ENCODE measurements around the gene LSM14B. TPM values are rescaled to one million over a fixed set of nuclear protein-coding genes. Genes with fewer than 3 reads are reported as not detected.

Gene LSM14B
- total RNA-seq, 1 donor from 2014 or later: 36.8 TPM

- TF ChIP-seq CTCF (IDR thresholded peaks at IDR 0.05): no peak
- DNase-seq (no peak), ATAC-seq (no peak)
- Histone ChIP-seq H3K4me3 (no peak overlapping the region), H3K36me3 (peaks cover 49% of the 10 kb centered on the region), H3K27me3 (ENCODE audit: low read depth) (no peaks in the 10 kb centered on the region), H3K4me1 (peaks cover 9% of the 10 kb centered on the region), H3K9me3 (no peaks in the 10 kb centered on the region), H3K27ac (no peak overlapping the region)
- intact Hi-C loops (cut with DNase I): no loop called here
Observed at GRCh38 chr20:62178316-62179161, 56.3 kb downstream of the LSM14B start.

- intact Hi-C loops (cut with DNase I): no loop called here
- no peak for ATAC-seq
- peaks cover 43% of the 10 kb centered on the region for H3K36me3 ChIP-seq
Observed at GRCh38 chr20:62179162-62179504, 56.9 kb downstream of the LSM14B start.

GRCh38 chr20:62181808-62182207, 59.5 kb downstream of the LSM14B start:
- intact Hi-C loops (cut with DNase I): no loop called here
- no peak for TF ChIP-seq CTCF (IDR thresholded peaks at IDR 0.05)
- H3K9me3 ChIP-seq: no peaks in the 10 kb centered on the region
- peaks cover 30% of the 10 kb centered on the region for H3K4me1 ChIP-seq
- H3K27ac ChIP-seq: no peak overlapping the region
- ATAC-seq (no peak), DNase-seq (no peak)
- H3K4me3 ChIP-seq: peak overlapping the region; percentile 95
- no peaks in the 10 kb centered on the region for H3K27me3 ChIP-seq (ENCODE audit: low read depth)
- H3K36me3 ChIP-seq: peaks cover 19% of the 10 kb centered on the region

More at GRCh38 chr20:62179162-62179504, 56.9 kb downstream of the LSM14B start:
- H3K27me3 ChIP-seq (ENCODE audit: low read depth): no peaks in the 10 kb centered on the region
- no peak overlapping the region for H3K4me3 ChIP-seq
- peaks cover 15% of the 10 kb centered on the region for H3K4me1 ChIP-seq
- no peak for TF ChIP-seq CTCF (IDR thresholded peaks at IDR 0.05)
- no peaks in the 10 kb centered on the region for H3K9me3 ChIP-seq
- no peak overlapping the region for H3K27ac ChIP-seq
- no peak for DNase-seq

GRCh38 chr20:62182469-62183425, 60.5 kb downstream of the LSM14B start, which contains the start of gene MTG2:
Gene MTG2 (plus strand): TSS chr20:62183028. CDS start chr20:62193421, 10,393 bp downstream.
- peak; percentile 97 for DNase-seq
- H3K4me3 ChIP-seq: peak within 1 kb of the TSS; percentile 95
- intact Hi-C loops (cut with DNase I): no loop called here
- H3K36me3 ChIP-seq: peaks cover 16% of the 10 kb centered on the region
- no peak for TF ChIP-seq CTCF (IDR thresholded peaks at IDR 0.05)
- H3K9me3 ChIP-seq: no peaks in the 10 kb centered on the region
- H3K27me3 ChIP-seq (ENCODE audit: low read depth): no peaks in the 10 kb centered on the region
- peak; percentile 98 to 99 for ATAC-seq
- H3K4me1 ChIP-seq: peaks cover 37% of the 10 kb centered on the region
- peak within 1 kb of the TSS; percentile 96 for H3K27ac ChIP-seq

GRCh38 chr20:62183426-62184142, 61.3 kb downstream of the LSM14B start:
- ATAC-seq: no peak
- H3K27me3 ChIP-seq (ENCODE audit: low read depth): no peaks in the 10 kb centered on the region
- H3K4me3 ChIP-seq: peak overlapping the region; percentile 95
- no peak for TF ChIP-seq CTCF (IDR thresholded peaks at IDR 0.05)
- H3K36me3 ChIP-seq: peaks cover 13% of the 10 kb centered on the region
- H3K27ac ChIP-seq: peak overlapping the region; percentile 96
- DNase-seq: no peak
- peaks cover 37% of the 10 kb centered on the region for H3K4me1 ChIP-seq
- no peaks in the 10 kb centered on the region for H3K9me3 ChIP-seq
- intact Hi-C loops (cut with DNase I): no loop called here

All from lower lobe of right lung (tissue), 2 donors.